ENCODE data around the gene SH2D3C. TPM values are rescaled to one million over a fixed set of nuclear protein-coding genes. Genes with fewer than 3 reads are reported as not detected.
A peak's percentile ranks its signal among the peaks of the same experiment; 100 is the strongest.

SH2D3C gene
- polyA plus RNA-seq, 1 donor from 2014 or later = 14.5 TPM

DNA sequence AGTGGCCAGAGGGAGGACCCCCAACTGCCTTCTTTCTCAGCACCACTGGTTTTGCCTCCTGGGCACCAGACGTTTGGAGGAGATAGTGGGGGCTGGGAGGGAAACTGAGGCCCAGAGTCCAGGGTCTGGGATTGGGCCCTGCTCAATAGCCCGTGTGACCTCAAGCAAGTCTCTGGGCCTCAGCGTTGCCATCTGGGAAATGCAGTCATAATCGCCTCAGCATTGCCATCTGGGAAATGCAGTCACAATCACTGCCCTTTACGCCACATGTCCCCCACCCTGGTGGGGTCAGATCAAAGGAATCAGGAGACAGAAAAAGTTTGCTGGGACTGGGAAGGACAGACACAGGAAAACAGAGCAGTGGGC, 1.6 kb downstream of the SH2D3C start (continued):
- TF ChIP-seq MXI1 (conservative IDR thresholded peaks at IDR 0.05; ENCODE audit: poor library complexity, severe bottlenecking) (no peak), EP300 (conservative IDR thresholded peaks at IDR 0.05; ENCODE audit: poor library complexity, severe bottlenecking) (no peak), POLR2AphosphoS5 (IDR thresholded peaks at IDR 0.05) (no peak)

GRCh38 chr9:127776195-127776923, 2.1 kb downstream of the SH2D3C start:
- H3K9me3 ChIP-seq (ENCODE audit: low read length) = no peaks in the 10 kb centered on the region
- TF ChIP-seq RAD21 (conservative IDR thresholded peaks at IDR 0.05) = no peak
- no peak for TF ChIP-seq EZH2 (IDR thresholded peaks at IDR 0.05; ENCODE audit: borderline replicate concordance, insufficient read depth, low read length, poor library complexity, severe bottlenecking)
- TF ChIP-seq SMC3 (conservative IDR thresholded peaks at IDR 0.05; ENCODE audit: poor library complexity) = no peak
- TF ChIP-seq, protein P1, sequence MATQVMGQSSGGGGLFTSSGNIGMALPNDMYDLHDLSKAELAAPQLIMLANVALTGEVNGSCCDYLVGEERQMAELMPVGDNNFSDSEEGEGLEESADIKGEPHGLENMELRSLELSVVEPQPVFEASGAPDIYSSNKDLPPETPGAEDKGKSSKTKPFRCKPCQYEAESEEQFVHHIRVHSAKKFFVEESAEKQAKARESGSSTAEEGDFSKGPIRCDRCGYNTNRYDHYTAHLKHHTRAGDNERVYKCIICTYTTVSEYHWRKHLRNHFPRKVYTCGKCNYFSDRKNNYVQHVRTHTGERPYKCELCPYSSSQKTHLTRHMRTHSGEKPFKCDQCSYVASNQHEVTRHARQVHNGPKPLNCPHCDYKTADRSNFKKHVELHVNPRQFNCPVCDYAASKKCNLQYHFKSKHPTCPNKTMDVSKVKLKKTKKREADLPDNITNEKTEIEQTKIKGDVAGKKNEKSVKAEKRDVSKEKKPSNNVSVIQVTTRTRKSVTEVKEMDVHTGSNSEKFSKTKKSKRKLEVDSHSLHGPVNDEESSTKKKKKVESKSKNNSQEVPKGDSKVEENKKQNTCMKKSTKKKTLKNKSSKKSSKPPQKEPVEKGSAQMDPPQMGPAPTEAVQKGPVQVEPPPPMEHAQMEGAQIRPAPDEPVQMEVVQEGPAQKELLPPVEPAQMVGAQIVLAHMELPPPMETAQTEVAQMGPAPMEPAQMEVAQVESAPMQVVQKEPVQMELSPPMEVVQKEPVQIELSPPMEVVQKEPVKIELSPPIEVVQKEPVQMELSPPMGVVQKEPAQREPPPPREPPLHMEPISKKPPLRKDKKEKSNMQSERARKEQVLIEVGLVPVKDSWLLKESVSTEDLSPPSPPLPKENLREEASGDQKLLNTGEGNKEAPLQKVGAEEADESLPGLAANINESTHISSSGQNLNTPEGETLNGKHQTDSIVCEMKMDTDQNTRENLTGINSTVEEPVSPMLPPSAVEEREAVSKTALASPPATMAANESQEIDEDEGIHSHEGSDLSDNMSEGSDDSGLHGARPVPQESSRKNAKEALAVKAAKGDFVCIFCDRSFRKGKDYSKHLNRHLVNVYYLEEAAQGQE (IDR thresholded peaks at IDR 0.05; ENCODE audit: borderline replicate concordance) = no peak
- TF ChIP-seq MXI1 (conservative IDR thresholded peaks at IDR 0.05; ENCODE audit: poor library complexity, severe bottlenecking) = no peak
- TF ChIP-seq TAF1 (IDR thresholded peaks at IDR 0.05; ENCODE audit: low read depth) = no peak
- no peak for TF ChIP-seq EP300 (conservative IDR thresholded peaks at IDR 0.05; ENCODE audit: poor library complexity, severe bottlenecking)
- no peaks in the 10 kb centered on the region for H3F3A ChIP-seq (ENCODE audit: insufficient read depth, low read length, poor library complexity, severe bottlenecking)
- no peak overlapping the region for H3K4me2 ChIP-seq (ENCODE audit: low read length)
- peak overlapping the region; percentile 31 for H3K9ac ChIP-seq (ENCODE audit: low read length)
- no peaks in the 10 kb centered on the region for H3K27me3 ChIP-seq (ENCODE audit: insufficient read depth, low read depth, low read length)
- no peak overlapping the region for H3K27ac ChIP-seq (ENCODE audit: low read length)
- H3K36me3 ChIP-seq (ENCODE audit: insufficient read depth, low read length) = no peaks in the 10 kb centered on the region
- no peaks in the 10 kb centered on the region for H4K20me1 ChIP-seq (ENCODE audit: insufficient read depth)
- no peak overlapping the region for H2AFZ ChIP-seq (ENCODE audit: low read depth, low read length)
- H3K4me3 ChIP-seq (ENCODE audit: low read length) = no peak overlapping the region
- H3K9me2 ChIP-seq (ENCODE audit: insufficient read depth, low read length) = no peaks in the 10 kb centered on the region
- H3K79me2 ChIP-seq (replicated peaks; ENCODE audit: insufficient read depth, low read length) = no peaks in the 10 kb centered on the region

DNA sequence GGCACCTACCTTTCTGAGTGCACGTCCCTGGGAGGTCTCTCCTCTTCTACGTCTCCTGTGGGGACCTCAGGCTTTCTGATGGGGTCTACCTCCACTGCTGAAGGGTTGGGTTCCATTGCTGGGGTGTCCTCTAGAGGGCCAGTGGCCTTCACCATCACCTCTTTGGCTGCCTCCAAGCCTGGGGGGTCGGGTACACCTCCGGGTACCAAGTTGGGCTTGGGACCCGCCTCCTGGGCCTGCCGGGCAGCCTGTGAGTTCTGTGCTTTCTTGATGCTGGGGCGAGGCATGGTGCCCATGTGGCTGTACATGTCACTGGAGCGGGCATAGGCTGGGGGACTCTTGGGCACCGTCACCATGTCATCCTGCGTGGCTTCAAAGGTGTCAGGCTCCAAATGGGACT, 4.5 kb downstream of the SH2D3C start:
- H2AFZ ChIP-seq (ENCODE audit: low read depth, low read length) = no peak overlapping the region

More for the DNA sequence above, 4.5 kb downstream of the SH2D3C start:
- no peaks in the 10 kb centered on the region for H3F3A ChIP-seq (ENCODE audit: insufficient read depth, low read length, poor library complexity, severe bottlenecking)
- no peak overlapping the region for H3K4me3 ChIP-seq (ENCODE audit: low read length)
- TF ChIP-seq SMC3 (conservative IDR thresholded peaks at IDR 0.05; ENCODE audit: poor library complexity) (no peak), EP300 (conservative IDR thresholded peaks at IDR 0.05; ENCODE audit: poor library complexity, severe bottlenecking) (no peak), MXI1 (conservative IDR thresholded peaks at IDR 0.05; ENCODE audit: poor library complexity, severe bottlenecking) (no peak)
- no peak overlapping the region for H3K27ac ChIP-seq (ENCODE audit: low read length)
- no peaks in the 10 kb centered on the region for H3K36me3 ChIP-seq (ENCODE audit: insufficient read depth, low read length)
- H3K4me2 ChIP-seq (ENCODE audit: low read length) = no peak overlapping the region
- no peaks in the 10 kb centered on the region for H3K9me2 ChIP-seq (ENCODE audit: insufficient read depth, low read length)
- H4K20me1 ChIP-seq (ENCODE audit: insufficient read depth) = no peaks in the 10 kb centered on the region
- H3K27me3 ChIP-seq (ENCODE audit: insufficient read depth, low read depth, low read length) = no peaks in the 10 kb centered on the region
- no peak overlapping the region for H3K9ac ChIP-seq (ENCODE audit: low read length)
- no peaks in the 10 kb centered on the region for H3K9me3 ChIP-seq (ENCODE audit: low read length)
- H3K79me2 ChIP-seq (replicated peaks; ENCODE audit: insufficient read depth, low read length) = no peaks in the 10 kb centered on the region
